SHP77 (cell line): ENCODE measurements around the gene CNTNAP2.

Experiments
- DNase-seq, 2 experiments: peaks; one replicate each; lab custom pipeline; 2025; lab: John Stamatoyannopoulos, UW

CNTNAP2 gene

DNA sequence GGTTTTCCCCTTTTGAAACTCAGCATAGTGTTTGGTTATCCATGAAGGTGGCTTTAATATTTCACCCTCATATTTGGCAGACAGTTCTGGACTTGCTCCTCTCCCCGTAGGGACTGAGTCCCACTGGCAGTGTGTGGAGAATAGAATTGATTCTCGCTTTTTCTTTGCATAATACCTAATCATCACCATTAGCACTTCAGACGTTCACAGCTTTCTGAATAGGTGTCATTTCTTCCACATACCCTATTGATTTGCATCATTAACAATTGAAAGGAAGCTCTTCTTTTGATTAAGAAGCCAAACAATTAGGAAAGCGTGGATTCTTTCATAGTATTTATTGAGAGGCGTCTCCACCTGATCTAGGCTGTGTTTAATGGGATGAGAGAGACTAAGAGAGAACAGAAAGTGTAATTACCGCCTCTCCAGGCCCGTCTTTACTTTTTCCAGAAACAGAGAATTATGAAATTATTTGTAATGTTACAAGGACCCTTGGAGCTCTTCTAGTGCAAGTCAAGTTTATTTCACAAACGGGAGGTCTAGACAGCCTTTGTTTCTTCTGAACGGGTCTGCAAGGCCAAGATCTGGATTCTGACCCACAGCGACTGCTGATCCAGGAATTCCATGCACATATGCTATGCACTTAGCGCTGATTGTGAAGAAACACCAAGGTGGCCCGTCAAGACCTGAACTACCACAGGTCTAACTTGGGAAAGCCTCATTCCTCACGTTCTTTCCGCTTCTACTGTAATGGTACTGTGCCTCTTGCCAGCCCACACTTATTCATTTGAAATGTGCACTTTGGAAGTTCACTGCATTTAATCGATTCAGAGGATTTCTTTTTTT lies 2224.1 kb downstream of the CNTNAP2 start:
- no peak for DNase-seq

DNA sequence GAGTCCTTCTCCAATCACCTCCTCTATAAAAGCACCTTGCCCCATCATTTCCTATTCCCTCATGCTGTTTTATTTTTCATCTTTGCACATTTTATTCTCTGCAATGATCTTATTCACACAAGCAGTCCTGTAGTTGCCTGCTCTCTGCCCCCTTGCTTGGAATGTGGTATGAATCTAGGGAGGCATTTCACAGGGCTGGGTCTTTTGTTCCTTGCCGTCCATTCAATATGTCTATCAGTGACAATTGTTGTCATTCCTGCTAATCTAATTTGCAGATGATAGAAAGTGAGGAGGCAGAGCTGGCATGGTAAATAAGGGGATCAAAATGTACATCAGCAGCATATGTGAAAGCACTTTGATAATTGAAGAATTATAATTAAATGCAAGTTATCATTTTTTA lies 2227.8 kb downstream of the CNTNAP2 start:
- DNase-seq = no peak

DNA sequence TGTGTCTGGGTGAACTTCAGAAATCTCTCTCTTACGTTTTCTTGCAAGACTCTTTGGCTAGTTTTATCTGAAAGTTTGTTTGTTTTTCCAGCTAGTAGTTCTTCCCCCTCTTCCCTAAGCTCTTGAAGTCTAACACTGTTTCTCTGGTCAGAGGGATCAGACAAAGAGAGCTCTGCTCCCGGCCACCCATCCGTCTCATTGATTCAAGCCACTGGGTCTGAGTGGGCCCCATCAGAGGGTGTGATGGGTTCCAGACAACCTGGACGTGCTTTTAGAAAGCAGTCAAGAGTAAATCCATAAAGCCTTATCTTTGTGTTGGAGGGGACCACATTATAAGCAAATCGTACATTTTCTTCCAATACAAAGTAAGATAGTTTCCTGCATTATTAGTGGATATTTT lies 2231.4 kb downstream of the CNTNAP2 start:
- no peak for DNase-seq

DNA sequence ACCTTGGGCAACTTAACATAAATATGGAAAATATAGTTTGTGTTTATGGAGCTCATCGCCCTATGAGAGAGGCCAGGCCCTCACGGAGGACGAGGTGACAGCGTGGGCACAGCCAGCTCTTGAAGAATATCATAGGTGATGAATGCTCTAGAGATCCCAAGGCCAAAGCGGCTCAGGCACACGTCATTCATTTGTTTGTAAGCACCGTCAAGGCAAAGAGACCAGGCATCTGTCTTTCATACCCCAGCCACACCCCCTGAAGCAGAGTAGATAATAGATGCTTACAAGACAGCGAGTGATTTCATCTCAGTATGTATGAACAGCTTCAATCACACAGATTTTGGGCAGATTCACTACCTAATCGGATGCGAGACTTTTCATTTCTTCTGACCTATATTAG lies 2231.9 kb downstream of the CNTNAP2 start:
- no peak for DNase-seq

DNA sequence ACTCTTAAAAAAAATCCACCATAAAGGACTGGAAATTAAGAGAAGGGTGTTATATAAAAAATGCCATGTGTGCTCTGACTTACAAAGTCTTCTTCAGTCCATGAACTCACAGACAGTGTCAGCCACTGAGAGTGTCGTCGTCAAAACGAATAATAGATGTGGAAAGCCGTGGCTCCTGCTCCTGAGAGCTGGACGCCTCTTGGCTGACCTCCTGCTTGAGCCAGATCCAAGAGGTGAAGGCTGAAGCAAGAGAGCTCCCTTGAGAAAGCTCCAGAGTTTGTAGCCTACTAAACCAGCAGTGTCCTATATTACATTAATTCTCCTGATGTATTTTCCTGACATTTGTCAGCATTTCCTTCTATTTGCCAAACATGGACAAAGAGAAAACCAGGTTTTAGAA lies 2239.7 kb downstream of the CNTNAP2 start:
- DNase-seq = no peak

DNA sequence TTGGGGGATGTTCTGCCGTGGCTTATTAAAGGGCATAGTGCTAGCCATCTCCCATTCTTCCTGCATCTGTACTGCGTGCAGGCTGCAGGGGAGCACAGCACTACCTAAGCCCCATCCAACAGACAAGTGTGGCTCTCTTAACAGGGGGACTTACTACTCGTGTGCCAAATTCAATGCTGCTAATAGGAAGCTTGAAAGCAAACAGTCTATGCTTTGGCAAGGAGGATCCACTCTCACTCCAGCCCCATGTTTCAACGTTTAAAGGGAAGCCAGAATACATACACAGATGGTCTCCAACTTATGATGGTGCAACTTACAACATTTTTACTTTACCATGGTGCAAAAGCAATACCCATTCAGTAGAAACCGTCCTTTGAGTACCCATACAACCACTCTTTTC lies 2245.9 kb downstream of the CNTNAP2 start:
- DNase-seq = no peak

DNA sequence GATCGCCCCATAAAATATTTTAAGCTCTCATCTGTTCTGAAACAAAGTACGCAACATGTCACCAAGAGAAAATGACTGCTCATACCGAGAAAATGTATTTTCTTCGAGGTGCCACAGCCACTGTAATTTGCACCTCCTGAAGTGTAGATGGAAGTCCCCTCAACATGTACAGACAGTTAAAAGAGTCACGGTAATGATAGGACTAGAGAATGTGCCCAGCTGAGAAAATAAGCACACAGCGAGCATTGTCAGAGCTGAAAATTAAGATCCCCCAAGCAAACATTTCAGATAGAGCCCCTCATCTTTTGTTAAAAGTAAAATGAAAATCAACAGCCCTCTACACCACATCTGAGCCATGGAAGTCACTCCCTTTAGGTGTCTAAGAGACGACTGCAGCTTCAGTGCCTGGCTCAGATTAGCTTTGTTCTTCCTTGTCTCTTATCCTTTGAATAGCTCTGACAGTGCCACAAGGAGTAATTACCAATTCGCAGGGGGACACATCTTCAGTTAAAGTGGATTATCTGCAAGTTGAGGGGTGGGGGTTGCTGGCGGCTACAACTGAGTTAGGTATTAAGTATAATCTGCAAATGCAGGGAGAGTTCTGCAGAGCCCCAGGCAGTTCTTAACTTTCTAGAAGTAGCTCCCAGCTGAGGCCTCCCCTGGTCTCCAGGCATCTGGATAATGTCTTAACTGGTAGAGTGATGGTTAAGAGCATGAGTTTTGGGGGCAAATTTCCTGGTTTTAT lies 2251.3 kb downstream of the CNTNAP2 start:
- DNase-seq = no peak

DNA sequence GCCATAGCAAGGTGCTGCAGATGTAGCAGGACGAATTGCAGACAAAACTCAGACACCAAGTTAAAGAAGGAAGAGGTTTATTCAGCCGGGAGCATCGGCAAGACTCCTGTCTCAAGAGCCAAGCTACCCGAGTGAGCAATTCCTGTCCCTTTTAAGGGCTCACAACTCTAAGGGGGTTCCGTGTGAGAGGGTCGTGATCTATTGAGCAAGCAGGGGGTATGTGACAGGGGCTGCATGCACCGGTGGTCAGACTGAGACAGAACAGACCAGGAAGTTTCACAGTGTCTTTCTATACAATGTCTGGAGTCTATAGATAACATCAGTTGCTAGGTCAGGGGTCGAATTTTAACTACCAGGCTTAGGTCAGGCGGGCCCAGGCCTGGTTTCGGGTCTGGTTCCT lies 2252.0 kb downstream of the CNTNAP2 start:
- no peak for DNase-seq

DNA sequence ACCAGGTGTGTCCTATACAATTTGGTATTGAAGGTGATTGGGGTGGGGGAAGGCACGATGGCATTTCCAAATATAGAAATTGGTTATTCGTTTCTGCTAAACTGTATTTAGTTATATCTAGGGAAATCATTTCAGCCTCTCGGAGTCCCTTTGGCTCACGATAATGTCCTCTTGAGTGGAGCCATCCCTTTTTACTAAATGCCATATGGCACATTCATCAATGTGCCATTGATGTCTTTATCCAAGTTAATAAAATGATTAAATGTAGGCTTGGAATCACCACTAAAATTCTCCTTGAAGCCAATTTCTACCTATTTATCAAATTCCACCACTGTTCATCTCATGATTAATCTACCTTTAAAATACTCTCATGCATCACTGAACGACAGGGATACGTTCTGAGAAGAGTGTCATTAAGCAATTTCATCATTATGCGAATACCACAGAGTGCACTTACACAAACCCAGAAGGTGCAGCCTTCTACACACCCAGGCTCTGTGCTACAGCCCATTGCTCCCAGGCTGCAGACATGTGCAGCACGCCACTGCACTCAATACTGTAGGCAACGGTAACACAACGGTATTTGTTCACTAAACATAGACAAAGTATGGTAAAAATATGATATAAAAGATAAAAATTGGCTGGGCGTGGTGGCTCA lies 2254.8 kb downstream of the CNTNAP2 start:
- no peak for DNase-seq

DNA sequence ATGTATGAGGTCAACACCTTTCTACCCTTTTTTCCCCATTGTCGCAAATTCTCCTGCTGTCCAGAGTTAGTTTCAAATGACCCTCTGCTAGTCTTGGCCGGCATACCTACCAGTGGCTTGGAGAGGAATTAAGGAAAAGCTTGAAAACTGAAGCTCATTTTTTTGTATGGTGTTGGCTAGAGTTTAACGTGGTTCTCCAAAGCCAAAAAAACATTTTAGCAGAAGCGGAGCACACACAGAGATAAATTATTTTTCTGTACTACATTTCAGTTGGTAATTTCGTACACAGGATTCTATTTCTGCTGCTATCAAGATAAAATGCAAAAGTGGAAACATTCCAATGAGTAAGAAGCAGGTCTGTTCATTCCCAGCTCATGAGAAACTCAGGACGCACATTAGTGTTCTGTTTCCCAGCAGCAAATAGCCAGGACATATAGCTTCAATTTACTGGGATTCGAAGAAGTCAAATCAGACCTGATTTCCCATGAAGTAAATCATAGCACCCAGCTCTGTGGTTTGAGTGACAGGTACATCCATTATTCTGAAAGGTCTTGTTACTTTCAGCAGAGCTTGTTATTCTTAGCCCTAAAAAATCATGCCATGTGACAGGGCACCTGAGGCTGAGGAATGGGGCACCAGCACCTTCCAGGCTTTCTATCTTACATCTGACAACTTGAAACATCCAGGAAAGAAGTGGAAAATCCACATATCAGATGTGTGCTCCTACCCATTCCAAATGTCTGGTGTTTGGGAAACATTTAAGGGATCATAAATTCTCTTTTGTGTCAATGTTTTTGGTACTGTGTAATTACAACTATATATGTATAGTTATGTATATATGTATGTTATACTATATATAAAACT lies 2258.0 kb downstream of the CNTNAP2 start:
- no peak for DNase-seq

DNA sequence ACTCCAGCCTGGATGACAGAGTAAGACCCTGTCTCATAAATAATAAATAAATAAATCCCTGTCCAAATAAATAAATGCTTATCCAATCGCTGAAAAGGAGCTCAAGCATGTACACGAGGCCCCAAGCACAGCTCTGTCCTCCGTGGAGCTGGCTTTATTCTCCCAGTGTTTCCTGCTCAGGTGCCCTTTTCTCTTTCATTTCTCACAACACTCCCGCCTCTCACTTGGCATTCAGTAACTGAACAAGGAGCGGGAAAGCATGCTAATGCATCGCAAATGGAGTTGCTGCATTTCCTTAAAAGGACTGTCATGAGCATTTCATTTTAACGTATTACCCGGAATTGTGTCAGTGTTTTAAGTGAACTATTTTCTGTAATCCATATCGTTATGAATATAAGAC lies 2263.1 kb downstream of the CNTNAP2 start:
- DNase-seq = no peak

DNA sequence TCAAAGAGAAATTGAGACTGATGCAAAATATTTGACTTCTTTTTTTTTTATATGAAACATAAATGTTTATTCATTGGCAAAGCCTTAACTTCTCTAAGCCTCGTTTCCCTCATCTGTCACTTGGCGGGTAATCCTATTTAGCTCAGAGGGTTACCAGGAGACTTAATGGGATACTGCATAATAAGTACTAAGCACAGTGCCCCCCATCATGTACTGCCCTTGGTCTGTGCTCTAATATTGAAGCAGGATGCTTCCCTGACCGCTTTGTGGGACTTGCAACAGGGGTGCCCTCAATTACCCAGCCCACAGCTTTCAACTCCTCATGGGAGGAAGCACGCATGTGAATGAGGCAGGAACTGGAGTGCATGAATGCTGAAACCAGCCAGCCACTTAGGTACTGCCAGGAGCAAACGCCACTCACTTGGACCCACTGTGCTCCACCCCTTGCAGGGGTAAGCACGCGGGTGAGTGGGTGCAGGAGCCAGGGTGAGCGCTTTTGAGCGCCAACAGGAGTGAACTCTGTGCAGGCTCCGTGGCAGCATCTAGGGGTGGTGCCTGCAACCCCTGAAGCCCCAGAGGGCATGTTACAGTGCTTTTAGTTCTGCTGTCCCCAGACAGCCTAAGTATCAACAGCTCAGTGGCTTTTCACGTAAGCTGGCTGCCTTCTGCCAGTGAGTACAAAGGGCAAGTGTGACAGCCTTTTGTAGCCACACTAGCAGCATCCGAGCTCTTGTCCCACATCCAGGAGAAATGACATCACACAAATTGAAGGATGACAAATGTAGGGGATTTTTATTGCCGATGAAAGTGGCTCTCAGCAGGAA lies 2264.2 kb downstream of the CNTNAP2 start:
- DNase-seq = no peak

DNA sequence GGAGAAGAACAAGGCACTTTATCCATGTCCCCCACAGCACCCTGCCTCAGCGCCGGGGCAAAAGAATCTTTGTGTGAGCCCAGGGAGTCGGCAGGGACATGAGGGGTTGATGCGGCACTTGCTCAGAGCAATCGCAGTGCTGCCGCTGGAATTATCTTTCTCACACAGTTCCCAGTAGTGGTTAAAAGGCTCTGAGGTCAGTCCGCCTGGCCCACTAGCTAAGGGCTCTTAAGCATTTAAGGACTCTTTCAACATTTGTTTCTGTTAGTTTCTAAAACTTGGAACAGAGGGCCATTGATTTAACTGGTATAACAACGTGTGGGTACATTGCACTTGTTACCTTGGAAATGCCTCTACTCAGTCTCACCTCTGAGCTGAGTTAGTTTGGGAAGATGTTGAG lies 2266.0 kb downstream of the CNTNAP2 start:
- DNase-seq = no peak

DNA sequence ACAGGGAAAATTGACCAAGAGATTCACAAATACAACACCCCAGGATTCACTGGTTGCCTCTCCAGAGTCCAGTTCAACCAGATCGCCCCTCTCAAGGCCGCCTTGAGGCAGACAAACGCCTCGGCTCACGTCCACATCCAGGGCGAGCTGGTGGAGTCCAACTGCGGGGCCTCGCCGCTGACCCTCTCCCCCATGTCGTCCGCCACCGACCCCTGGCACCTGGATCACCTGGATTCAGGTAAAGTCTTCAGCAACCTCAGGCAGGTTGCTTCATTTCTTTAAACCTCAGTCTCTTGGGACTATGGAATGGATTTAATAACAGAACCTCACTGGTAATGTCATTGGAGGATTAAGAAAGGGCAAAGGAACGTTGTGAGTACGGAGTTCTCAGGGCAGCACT lies 2267.1 kb downstream of the CNTNAP2 start:
- no peak for DNase-seq

DNA sequence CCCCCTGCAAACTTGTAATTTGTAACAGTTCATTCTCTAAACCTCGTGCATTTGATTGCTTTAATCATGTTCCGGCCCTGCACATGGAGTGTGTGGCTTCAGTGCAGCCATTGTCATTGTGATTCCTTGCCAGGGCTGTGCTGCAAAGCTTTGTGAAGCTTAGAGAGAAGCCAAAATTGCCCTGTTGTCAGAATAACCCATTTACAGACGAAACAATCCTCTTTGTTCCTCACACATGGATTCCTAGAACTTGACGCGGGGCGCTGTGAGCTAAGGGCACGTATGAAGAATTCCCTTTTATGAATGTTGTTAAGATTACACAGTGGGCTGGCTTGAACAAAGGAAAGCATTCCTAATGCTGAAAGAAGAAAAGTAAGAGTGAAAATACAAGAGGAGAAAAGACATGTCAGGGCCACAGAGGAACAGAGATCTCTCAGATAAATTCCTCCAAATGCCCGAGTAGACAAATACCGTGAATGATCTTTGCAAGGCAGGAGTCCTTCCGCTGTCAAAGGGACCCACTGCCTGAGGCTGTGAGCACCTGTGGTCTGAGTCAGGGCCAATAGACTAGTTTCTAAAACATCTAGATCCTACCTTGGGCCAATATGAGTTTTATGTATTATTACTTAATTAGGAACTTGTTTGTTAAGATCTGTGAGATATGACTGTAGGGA lies 2268.5 kb downstream of the CNTNAP2 start:
- DNase-seq = no peak

DNA sequence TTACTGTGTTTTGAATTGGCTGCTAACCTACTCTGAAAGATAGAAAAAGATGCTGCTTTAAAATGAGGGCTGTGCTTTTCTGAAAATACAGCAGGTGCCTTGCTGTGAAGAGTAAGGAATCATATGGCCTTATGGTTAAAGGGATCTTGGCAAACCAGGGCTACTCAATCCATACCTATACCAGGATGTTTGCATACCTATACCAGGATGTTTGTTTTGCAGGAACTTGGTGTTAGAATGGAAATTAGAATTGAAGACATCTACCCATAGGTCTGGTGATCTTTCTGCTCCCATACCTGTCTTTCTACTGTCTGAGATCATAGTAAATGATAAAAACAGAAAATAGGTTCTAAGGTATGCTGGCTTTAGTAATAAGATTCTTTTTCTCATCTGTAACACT lies 2273.8 kb downstream of the CNTNAP2 start:
- no peak for DNase-seq

DNA sequence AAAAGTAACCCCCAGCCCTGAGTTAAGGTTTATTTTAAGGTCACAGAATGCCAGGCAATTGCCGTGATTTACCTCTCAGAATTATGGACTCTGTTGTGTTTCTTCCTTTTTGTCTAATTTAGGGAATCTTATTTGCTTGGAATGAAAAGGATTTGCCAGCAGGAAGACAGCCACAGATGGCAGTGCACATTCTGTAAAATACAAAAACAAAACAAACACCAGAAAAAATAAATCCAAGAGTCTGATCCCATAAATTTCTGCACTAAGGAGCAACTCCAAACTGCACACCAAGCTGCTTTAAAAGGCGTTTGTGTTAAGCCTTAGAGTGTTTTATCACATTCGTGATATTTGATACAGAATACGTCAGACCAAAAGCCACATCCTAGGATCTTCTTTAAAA lies 2275.0 kb downstream of the CNTNAP2 start:
- DNase-seq = no peak

DNA sequence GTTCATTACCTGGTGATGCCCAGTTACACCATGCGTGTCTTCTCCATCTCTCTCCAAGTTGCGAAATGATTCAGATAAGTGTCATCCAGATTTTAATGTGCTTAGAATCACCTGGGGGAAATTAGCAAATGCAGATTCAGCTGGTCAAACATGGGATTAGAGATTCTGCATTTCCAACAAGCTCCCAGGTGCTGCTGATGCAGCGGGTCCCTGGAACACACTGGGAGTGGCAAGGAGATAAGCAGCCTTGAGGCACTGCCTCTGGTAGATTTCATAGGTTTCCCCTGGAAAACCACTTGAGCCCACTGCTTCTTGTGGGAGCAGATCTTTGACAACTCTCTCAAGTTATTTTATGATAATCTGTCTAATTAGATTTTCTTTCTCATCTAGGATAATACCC lies 2278.0 kb downstream of the CNTNAP2 start:
- no peak for DNase-seq

DNA sequence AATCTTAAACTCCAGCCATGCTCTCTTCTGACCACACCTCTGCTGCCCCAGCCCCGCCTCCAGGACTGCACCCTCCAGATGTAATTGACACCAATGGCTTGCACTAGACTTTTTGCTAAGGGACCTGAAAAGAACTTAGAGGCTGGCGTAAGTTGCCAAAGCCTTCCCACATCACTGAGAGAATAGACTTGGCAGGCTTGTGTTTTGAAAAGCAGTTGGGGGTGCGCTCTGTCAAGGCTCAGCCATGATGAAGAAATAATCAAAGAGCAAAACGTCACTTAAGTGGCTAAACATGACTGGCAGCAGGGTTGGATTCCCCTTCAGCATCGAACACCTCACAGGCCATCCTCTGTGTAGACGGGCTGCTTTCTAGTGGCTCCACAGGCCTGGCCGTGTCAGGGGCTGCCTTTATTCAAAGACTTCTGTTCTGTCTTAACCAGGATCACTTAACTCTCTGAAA lies 2278.8 kb downstream of the CNTNAP2 start:
- no peak for DNase-seq

DNA sequence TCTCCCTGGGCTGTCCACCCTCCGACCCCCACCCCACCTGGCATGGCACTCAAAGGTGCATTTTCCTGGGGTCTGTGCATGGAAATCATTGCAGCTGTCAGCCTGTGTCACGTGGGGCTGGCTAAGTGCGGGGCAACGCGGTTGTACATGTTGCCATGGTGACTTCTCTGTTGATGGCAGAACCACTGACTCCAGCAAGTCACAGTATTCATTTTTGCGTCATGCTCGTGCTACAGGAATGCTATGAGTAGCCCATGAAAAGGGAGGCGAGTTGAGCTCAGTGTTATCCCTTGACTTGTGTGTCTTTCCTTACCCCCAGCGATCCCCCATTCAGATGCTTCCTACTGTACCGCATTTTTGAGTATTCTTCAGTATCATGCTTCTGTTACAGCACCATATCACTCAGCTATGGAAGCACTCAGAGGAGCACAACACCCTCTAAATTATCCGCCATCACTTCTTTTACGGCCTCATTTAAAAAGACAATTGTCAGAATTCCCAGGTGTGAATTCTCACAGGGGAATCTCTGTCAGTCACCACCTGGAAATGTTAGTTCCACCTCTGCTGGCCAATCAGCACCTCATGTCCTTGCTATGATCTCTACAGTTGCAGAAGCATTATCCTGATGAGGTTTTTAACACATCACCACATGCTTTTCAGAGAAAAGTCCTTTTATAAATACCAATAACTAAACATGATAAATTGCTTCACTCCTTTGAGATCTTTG lies 2279.6 kb downstream of the CNTNAP2 start:
- no peak for DNase-seq
